ENCODE results near the gene LGI1. TPM values are rescaled to one million over a fixed set of nuclear protein-coding genes. Genes with fewer than 3 reads are reported as not detected.

Gene LGI1
- total RNA-seq, 1 donor from 2014 or later, result 4.2 TPM

GRCh38 chr10:93755443-93756116, 2.2 kb upstream of the LGI1 start:
- DNase-seq (ENCODE audit: low spot score), result no peak

- DNase-seq (ENCODE audit: low spot score), result no peak
These were observed 1.6 kb upstream of the LGI1 start for GRCh38 chr10:93756118-93756517.

- no peak for DNase-seq (ENCODE audit: low spot score)
These were observed 600 bp upstream of the LGI1 start for GRCh38 chr10:93757136-93757535.

GRCh38 chr10:93758508-93758885, 761 bp downstream of the LGI1 start:
- no peak for DNase-seq (ENCODE audit: low spot score)

GRCh38 chr10:93758891-93759410, 1.2 kb downstream of the LGI1 start:
- DNase-seq (ENCODE audit: low spot score), result no peak

- no peak for DNase-seq (ENCODE audit: low spot score)
These were observed 2.8 kb downstream of the LGI1 start for GRCh38 chr10:93760490-93760889.

GRCh38 chr10:93762979-93763391, 5.2 kb downstream of the LGI1 start:
- DNase-seq (ENCODE audit: low spot score), result no peak

- no peak for DNase-seq (ENCODE audit: low spot score)
These were observed 9.2 kb downstream of the LGI1 start for GRCh38 chr10:93766918-93767317.

- no peak for DNase-seq (ENCODE audit: low spot score)
These were observed 10.1 kb downstream of the LGI1 start for GRCh38 chr10:93767724-93768399.

GRCh38 chr10:93768892-93769291, 11.2 kb downstream of the LGI1 start:
- DNase-seq (ENCODE audit: low spot score), result no peak

GRCh38 chr10:93771354-93771753, 13.6 kb downstream of the LGI1 start:
- no peak for DNase-seq (ENCODE audit: low spot score)

- DNase-seq (ENCODE audit: low spot score), result no peak
These were observed 15.4 kb downstream of the LGI1 start for GRCh38 chr10:93773120-93773519.

- no peak for DNase-seq (ENCODE audit: low spot score)
These were observed 16.0 kb downstream of the LGI1 start for GRCh38 chr10:93773705-93774104.

- DNase-seq (ENCODE audit: low spot score), result no peak
These were observed 17.6 kb downstream of the LGI1 start for GRCh38 chr10:93775356-93775755.

GRCh38 chr10:93777092-93777491, 19.4 kb downstream of the LGI1 start:
- no peak for DNase-seq (ENCODE audit: low spot score)

- no peak for DNase-seq (ENCODE audit: low spot score)
These were observed 26.3 kb downstream of the LGI1 start for GRCh38 chr10:93784059-93784458.

- no peak for DNase-seq (ENCODE audit: low spot score)
These were observed 30.9 kb downstream of the LGI1 start for GRCh38 chr10:93788413-93789208.

GRCh38 chr10:93790439-93790838, 32.7 kb downstream of the LGI1 start:
- DNase-seq (ENCODE audit: low spot score), result no peak

- no peak for DNase-seq (ENCODE audit: low spot score)
These were observed 38.4 kb downstream of the LGI1 start for GRCh38 chr10:93796167-93796566.

- no peak for DNase-seq (ENCODE audit: low spot score)
These were observed 40.1 kb downstream of the LGI1 start for GRCh38 chr10:93797825-93798224.

GRCh38 chr10:93799155-93799708, 41.5 kb downstream of the LGI1 start:
- no peak for DNase-seq (ENCODE audit: low spot score)

- DNase-seq (ENCODE audit: low spot score), result no peak
These were observed 46.5 kb downstream of the LGI1 start for GRCh38 chr10:93804200-93804599.
